ENCODE results near the gene SAMD7.

Gene SAMD7

DNA sequence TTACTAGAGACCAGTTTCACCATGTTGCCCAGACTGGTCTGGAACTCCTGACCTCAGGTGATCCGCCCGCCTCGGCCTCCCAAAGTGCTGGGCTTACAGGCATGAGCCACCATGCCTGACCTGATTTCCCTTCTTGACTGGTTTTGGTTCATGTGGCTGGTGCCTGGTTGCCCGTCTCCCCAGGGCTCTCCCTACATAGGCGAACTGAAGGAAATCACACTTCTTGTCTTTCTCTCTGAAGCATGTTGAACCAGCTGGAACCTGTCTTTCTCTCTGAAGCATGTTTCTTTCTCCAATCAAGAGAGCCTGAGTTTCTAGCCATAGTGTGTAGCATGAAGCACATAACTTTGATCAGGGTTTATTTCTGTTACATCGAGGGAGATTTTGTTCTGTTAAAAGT, 16.3 kb upstream of the SAMD7 start:
- Histone ChIP-seq H3K27me3 (replicated peaks; ENCODE audit: control insufficient read depth, insufficient read depth, low read length) (no peaks in the 10 kb centered on the region), H3K4me3 (replicated peaks; ENCODE audit: low read depth, low read length) (no peak overlapping the region), H3K36me3 (ENCODE audit: control insufficient read depth, insufficient read depth, low read length) (no peaks in the 10 kb centered on the region)
- no peak for DNase-seq (ENCODE audit: extremely low read depth, insufficient read length)
- TF ChIP-seq, protein P1, sequence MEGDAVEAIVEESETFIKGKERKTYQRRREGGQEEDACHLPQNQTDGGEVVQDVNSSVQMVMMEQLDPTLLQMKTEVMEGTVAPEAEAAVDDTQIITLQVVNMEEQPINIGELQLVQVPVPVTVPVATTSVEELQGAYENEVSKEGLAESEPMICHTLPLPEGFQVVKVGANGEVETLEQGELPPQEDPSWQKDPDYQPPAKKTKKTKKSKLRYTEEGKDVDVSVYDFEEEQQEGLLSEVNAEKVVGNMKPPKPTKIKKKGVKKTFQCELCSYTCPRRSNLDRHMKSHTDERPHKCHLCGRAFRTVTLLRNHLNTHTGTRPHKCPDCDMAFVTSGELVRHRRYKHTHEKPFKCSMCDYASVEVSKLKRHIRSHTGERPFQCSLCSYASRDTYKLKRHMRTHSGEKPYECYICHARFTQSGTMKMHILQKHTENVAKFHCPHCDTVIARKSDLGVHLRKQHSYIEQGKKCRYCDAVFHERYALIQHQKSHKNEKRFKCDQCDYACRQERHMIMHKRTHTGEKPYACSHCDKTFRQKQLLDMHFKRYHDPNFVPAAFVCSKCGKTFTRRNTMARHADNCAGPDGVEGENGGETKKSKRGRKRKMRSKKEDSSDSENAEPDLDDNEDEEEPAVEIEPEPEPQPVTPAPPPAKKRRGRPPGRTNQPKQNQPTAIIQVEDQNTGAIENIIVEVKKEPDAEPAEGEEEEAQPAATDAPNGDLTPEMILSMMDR (IDR thresholded peaks at IDR 0.05; ENCODE audit: insufficient read depth, low read length, poor library complexity, severe bottlenecking): no peak

GRCh38 chr3:169897284-169897683, 14.1 kb upstream of the SAMD7 start:
- TF ChIP-seq, protein P1 (IDR thresholded peaks at IDR 0.05; ENCODE audit: insufficient read depth, low read length, poor library complexity, severe bottlenecking): no peak
- no peaks in the 10 kb centered on the region for H3K36me3 ChIP-seq (ENCODE audit: control insufficient read depth, insufficient read depth, low read length)
- H3K27me3 ChIP-seq (replicated peaks; ENCODE audit: control insufficient read depth, insufficient read depth, low read length): no peaks in the 10 kb centered on the region
- no peak overlapping the region for H3K4me3 ChIP-seq (replicated peaks; ENCODE audit: low read depth, low read length)
- DNase-seq (ENCODE audit: extremely low read depth, insufficient read length): no peak

DNA sequence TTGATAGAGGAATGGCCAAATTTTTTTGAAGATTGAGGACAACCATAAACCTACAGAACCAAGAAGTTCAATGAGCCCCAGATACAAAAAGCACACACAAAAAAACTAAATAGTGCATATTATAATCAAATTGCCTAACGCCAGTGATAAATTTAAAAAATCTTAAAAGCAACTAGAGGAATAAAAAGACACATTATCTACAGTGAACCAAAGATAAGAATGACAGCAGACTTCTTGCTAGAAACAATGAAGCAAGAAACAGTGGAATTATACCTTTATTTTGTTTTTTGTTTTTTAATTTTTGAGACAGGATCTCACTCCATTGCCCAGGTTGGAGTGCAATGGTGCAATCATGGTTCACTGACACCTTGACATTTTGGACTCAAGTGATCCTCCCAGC, 9.9 kb upstream of the SAMD7 start:
- no peak for DNase-seq (ENCODE audit: extremely low read depth, insufficient read length)

GRCh38 chr3:169905404-169905803, 6.0 kb upstream of the SAMD7 start:
- no peak for DNase-seq (ENCODE audit: extremely low read depth, insufficient read length)
- Histone ChIP-seq H3K36me3 (ENCODE audit: control insufficient read depth, insufficient read depth, low read length) (no peaks in the 10 kb centered on the region), H3K27me3 (replicated peaks; ENCODE audit: control insufficient read depth, insufficient read depth, low read length) (no peaks in the 10 kb centered on the region), H3K4me3 (replicated peaks; ENCODE audit: low read depth, low read length) (no peak overlapping the region)
- TF ChIP-seq, protein P1 (IDR thresholded peaks at IDR 0.05; ENCODE audit: insufficient read depth, low read length, poor library complexity, severe bottlenecking): no peak

More for the DNA sequence above, 9.9 kb upstream of the SAMD7 start:
- TF ChIP-seq, protein P1 (IDR thresholded peaks at IDR 0.05; ENCODE audit: insufficient read depth, low read length, poor library complexity, severe bottlenecking): no peak
- Histone ChIP-seq H3K4me3 (replicated peaks; ENCODE audit: low read depth, low read length) (no peak overlapping the region), H3K27me3 (replicated peaks; ENCODE audit: control insufficient read depth, insufficient read depth, low read length) (no peaks in the 10 kb centered on the region), H3K36me3 (ENCODE audit: control insufficient read depth, insufficient read depth, low read length) (no peaks in the 10 kb centered on the region)

DNA sequence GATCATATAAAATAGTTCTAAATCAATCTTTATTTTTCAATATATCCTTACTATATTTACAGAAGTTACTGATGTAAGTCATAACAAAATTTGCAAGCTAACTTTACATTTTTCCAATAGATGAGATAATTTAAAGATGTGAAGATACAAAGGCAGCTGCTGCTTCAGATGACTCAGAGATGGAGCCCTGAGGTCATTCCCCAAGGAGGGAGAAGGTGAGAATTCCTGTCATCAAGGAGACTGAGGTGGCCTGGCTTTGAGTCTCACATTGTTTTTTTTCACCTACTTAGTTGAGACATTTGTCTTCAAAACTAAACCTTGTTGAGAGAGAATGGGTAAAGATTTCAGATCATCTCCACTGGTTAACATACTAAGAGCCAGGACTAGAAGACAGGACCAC, 3.9 kb upstream of the SAMD7 start:
- Histone ChIP-seq H3K36me3 (ENCODE audit: control insufficient read depth, insufficient read depth, low read length) (no peaks in the 10 kb centered on the region), H3K27me3 (replicated peaks; ENCODE audit: control insufficient read depth, insufficient read depth, low read length) (no peaks in the 10 kb centered on the region), H3K4me3 (replicated peaks; ENCODE audit: low read depth, low read length) (no peak overlapping the region)
- DNase-seq (ENCODE audit: extremely low read depth, insufficient read length): no peak
- TF ChIP-seq, protein P1 (IDR thresholded peaks at IDR 0.05; ENCODE audit: insufficient read depth, low read length, poor library complexity, severe bottlenecking): no peak

GRCh38 chr3:169907944-169908343, 3.4 kb upstream of the SAMD7 start:
- H3K27me3 ChIP-seq (replicated peaks; ENCODE audit: control insufficient read depth, insufficient read depth, low read length): no peaks in the 10 kb centered on the region
- TF ChIP-seq, protein P1 (IDR thresholded peaks at IDR 0.05; ENCODE audit: insufficient read depth, low read length, poor library complexity, severe bottlenecking): no peak
- no peak overlapping the region for H3K4me3 ChIP-seq (replicated peaks; ENCODE audit: low read depth, low read length)
- H3K36me3 ChIP-seq (ENCODE audit: control insufficient read depth, insufficient read depth, low read length): no peaks in the 10 kb centered on the region
- DNase-seq (ENCODE audit: extremely low read depth, insufficient read length): no peak
